ENCODE measurements around the gene THADA. TPM values are rescaled to one million over a fixed set of nuclear protein-coding genes. Genes with fewer than 3 reads are reported as not detected.
A peak's percentile ranks its signal among the peaks of the same experiment; 100 is the strongest.

The THADA gene
- total RNA-seq, 1 donor from 2014 or later: 48.4 TPM

- H3K27me3 Mint-ChIP-seq (ENCODE audit: low read depth): no peaks in the 10 kb centered on the region
- no peak overlapping the region for H3K27ac Mint-ChIP-seq
- peaks cover 4% of the 10 kb centered on the region for H3K4me1 Mint-ChIP-seq (ENCODE audit: low read depth)
- DNase-seq (ENCODE audit: low spot score): no peak
- peaks cover 17% of the 10 kb centered on the region for H3K9me3 Mint-ChIP-seq
- H3K36me3 Mint-ChIP-seq (ENCODE audit: low read depth): peaks cover 67% of the 10 kb centered on the region
- no peak overlapping the region for H3K4me3 Mint-ChIP-seq (ENCODE audit: low read depth)
- intact Hi-C loops (cut with micrococcal nuclease): no loop called here
Measured at GRCh38 chr2:43279317-43279840, 316.5 kb downstream of the THADA start.

GRCh38 chr2:43278564-43279220, 317.1 kb downstream of the THADA start:
- DNase-seq (ENCODE audit: low spot score): no peak
- no peaks in the 10 kb centered on the region for H3K27me3 Mint-ChIP-seq (ENCODE audit: low read depth)
- H3K4me3 Mint-ChIP-seq (ENCODE audit: low read depth): no peak overlapping the region
- intact Hi-C loops (cut with micrococcal nuclease): no loop called here
- H3K9me3 Mint-ChIP-seq: peaks cover 11% of the 10 kb centered on the region
- H3K27ac Mint-ChIP-seq: no peak overlapping the region
- H3K4me1 Mint-ChIP-seq (ENCODE audit: low read depth): peaks cover 7% of the 10 kb centered on the region
- H3K36me3 Mint-ChIP-seq (ENCODE audit: low read depth): peaks cover 60% of the 10 kb centered on the region

DNA sequence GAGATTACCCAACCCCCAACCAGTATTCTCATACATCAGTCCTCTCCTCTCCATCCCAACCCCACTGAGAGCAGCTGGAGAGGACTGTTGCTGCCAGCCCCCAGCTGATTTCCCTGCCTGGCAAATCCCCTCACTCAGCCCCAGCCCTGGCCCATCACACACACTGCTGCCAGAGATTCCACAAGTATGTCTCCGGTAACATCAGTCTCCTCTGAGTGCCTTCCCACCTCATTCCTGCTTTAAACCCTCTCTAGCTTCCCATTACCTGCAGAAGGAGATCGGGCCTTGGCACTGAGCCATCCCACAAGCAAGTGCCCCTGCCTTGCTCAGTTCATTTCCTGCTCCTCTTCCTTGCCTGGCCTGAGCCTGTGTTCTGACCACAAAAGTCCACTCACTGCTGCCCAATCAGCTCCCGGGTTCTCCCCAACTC, 318.9 kb downstream of the THADA start:
- Mint-ChIP-seq H3K27me3 (ENCODE audit: low read depth) (no peaks in the 10 kb centered on the region), H3K4me3 (ENCODE audit: low read depth) (no peak overlapping the region), H3K27ac (no peak overlapping the region), H3K9me3 (no peaks in the 10 kb centered on the region), H3K4me1 (ENCODE audit: low read depth) (peaks cover 12% of the 10 kb centered on the region), H3K36me3 (ENCODE audit: low read depth) (peaks cover 46% of the 10 kb centered on the region)
- DNase-seq (ENCODE audit: low spot score): no peak
- intact Hi-C loops (cut with micrococcal nuclease): no loop called here

GRCh38 chr2:43276266-43276941, 319.4 kb downstream of the THADA start:
- peaks cover 42% of the 10 kb centered on the region for H3K36me3 Mint-ChIP-seq (ENCODE audit: low read depth)
- no peak for DNase-seq (ENCODE audit: low spot score)
- H3K9me3 Mint-ChIP-seq: no peaks in the 10 kb centered on the region
- no peaks in the 10 kb centered on the region for H3K27me3 Mint-ChIP-seq (ENCODE audit: low read depth)
- H3K27ac Mint-ChIP-seq: no peak overlapping the region
- intact Hi-C loops (cut with micrococcal nuclease): no loop called here
- peaks cover 12% of the 10 kb centered on the region for H3K4me1 Mint-ChIP-seq (ENCODE audit: low read depth)
- H3K4me3 Mint-ChIP-seq (ENCODE audit: low read depth): no peak overlapping the region

DNA sequence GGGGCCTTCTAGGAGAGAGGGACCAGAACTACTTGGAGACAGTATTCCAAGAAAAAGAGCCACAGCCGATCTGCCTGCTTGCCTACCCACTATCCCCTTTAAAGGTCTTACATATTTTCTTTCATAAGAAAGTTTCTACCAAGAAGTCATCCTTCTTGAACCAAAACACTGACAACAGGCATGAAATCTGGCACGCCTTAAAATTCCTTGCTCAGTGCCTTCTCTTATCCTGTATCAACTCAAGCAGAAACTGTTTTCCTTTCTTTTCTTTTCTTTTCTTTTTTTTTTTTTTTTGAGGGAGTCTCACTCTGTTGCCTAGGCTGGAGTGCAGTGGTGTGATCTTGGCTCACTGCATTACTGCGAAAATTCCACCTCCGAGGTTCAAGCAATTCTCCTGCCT, 321.1 kb downstream of the THADA start:
- intact Hi-C loops (cut with micrococcal nuclease): no loop called here
- no peaks in the 10 kb centered on the region for H3K27me3 Mint-ChIP-seq (ENCODE audit: low read depth)

DNA sequence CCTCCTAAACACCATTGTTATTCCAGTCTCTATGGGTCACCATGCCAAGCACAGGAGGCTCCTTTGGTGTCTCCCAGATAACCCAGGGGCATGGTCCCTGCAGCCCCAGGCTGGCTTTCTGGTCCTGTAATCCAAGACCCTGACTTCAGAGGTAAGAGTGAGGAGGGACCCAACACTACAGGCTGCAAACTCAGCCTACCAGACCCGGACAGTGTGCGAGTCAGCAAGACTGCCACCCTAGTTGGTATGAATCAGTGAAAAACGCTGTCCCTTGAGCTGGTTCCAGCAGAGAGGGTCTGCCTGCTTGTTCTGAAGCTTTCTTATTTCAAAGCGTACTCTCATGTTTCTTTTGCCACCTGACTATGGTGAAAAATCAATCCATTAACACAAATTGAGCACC, 321.8 kb downstream of the THADA start:
- intact Hi-C loops (cut with micrococcal nuclease): no loop called here
- H3K36me3 Mint-ChIP-seq (ENCODE audit: low read depth): peaks cover 31% of the 10 kb centered on the region
- peak overlapping the region; percentile 5 for H3K27ac Mint-ChIP-seq
- no peaks in the 10 kb centered on the region for H3K27me3 Mint-ChIP-seq (ENCODE audit: low read depth)
- no peaks in the 10 kb centered on the region for H3K9me3 Mint-ChIP-seq
- no peak for DNase-seq (ENCODE audit: low spot score)
- no peak overlapping the region for H3K4me3 Mint-ChIP-seq (ENCODE audit: low read depth)
- H3K4me1 Mint-ChIP-seq (ENCODE audit: low read depth): peaks cover 16% of the 10 kb centered on the region

More for the DNA sequence above, 321.1 kb downstream of the THADA start:
- no peak overlapping the region for H3K27ac Mint-ChIP-seq
- H3K4me3 Mint-ChIP-seq (ENCODE audit: low read depth): no peak overlapping the region
- peaks cover 33% of the 10 kb centered on the region for H3K36me3 Mint-ChIP-seq (ENCODE audit: low read depth)
- H3K4me1 Mint-ChIP-seq (ENCODE audit: low read depth): peaks cover 14% of the 10 kb centered on the region
- H3K9me3 Mint-ChIP-seq: no peaks in the 10 kb centered on the region
- DNase-seq (ENCODE audit: low spot score): no peak

DNA sequence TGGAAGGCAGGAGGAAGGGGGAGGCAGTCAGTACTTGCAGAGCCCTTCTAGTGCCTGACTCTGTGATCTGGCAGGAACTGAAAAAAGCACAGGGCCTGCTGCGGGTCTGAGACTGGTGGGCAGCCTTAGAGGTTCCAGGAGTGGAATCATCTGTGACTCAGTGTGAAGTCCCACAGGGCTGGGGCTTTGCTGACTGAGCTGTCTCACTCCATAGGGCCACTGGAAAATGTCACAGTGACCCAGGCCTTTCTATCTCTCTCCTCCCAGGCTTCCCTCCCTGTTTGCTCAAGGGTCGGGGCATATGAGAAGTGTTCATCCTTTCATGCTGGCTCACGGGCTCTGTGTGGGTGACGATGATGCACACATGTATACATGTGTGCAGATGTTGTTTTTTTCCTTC, 322.3 kb downstream of the THADA start:
- no peak overlapping the region for H3K4me3 Mint-ChIP-seq (ENCODE audit: low read depth)
- peak overlapping the region; percentile 4 for H3K27ac Mint-ChIP-seq
- H3K36me3 Mint-ChIP-seq (ENCODE audit: low read depth): peaks cover 27% of the 10 kb centered on the region

GRCh38 chr2:43270930-43271615, 324.8 kb downstream of the THADA start:
- H3K27ac Mint-ChIP-seq: no peak overlapping the region
- H3K4me3 Mint-ChIP-seq (ENCODE audit: low read depth): no peak overlapping the region

More for the DNA sequence above, 322.3 kb downstream of the THADA start:
- Mint-ChIP-seq H3K9me3 (no peaks in the 10 kb centered on the region), H3K27me3 (ENCODE audit: low read depth) (no peaks in the 10 kb centered on the region), H3K4me1 (ENCODE audit: low read depth) (peaks cover 16% of the 10 kb centered on the region)
- intact Hi-C loops (cut with micrococcal nuclease): no loop called here
- DNase-seq (ENCODE audit: low spot score): no peak

GRCh38 chr2:43270461-43270860, 325.4 kb downstream of the THADA start:
- Mint-ChIP-seq H3K27ac (no peak overlapping the region), H3K9me3 (no peaks in the 10 kb centered on the region), H3K27me3 (ENCODE audit: low read depth) (no peaks in the 10 kb centered on the region), H3K4me1 (ENCODE audit: low read depth) (peaks cover 16% of the 10 kb centered on the region), H3K36me3 (ENCODE audit: low read depth) (peaks cover 19% of the 10 kb centered on the region), H3K4me3 (ENCODE audit: low read depth) (no peak overlapping the region)
- DNase-seq (ENCODE audit: low spot score): no peak
- intact Hi-C loops (cut with micrococcal nuclease): no loop called here

More at GRCh38 chr2:43270930-43271615, 324.8 kb downstream of the THADA start:
- Mint-ChIP-seq H3K27me3 (ENCODE audit: low read depth) (no peaks in the 10 kb centered on the region), H3K36me3 (ENCODE audit: low read depth) (peaks cover 23% of the 10 kb centered on the region), H3K9me3 (no peaks in the 10 kb centered on the region), H3K4me1 (ENCODE audit: low read depth) (peaks cover 16% of the 10 kb centered on the region)
- intact Hi-C loops (cut with micrococcal nuclease): no loop called here
- no peak for DNase-seq (ENCODE audit: low spot score)

GRCh38 chr2:43269706-43270105, 326.1 kb downstream of the THADA start:
- Mint-ChIP-seq H3K4me3 (ENCODE audit: low read depth) (no peak overlapping the region), H3K9me3 (no peaks in the 10 kb centered on the region), H3K4me1 (ENCODE audit: low read depth) (peaks cover 16% of the 10 kb centered on the region), H3K27me3 (ENCODE audit: low read depth) (no peaks in the 10 kb centered on the region), H3K27ac (peak overlapping the region; percentile 15), H3K36me3 (ENCODE audit: low read depth) (peaks cover 19% of the 10 kb centered on the region)
- DNase-seq (ENCODE audit: low spot score): no peak
- intact Hi-C loops (cut with micrococcal nuclease): no loop called here

DNA sequence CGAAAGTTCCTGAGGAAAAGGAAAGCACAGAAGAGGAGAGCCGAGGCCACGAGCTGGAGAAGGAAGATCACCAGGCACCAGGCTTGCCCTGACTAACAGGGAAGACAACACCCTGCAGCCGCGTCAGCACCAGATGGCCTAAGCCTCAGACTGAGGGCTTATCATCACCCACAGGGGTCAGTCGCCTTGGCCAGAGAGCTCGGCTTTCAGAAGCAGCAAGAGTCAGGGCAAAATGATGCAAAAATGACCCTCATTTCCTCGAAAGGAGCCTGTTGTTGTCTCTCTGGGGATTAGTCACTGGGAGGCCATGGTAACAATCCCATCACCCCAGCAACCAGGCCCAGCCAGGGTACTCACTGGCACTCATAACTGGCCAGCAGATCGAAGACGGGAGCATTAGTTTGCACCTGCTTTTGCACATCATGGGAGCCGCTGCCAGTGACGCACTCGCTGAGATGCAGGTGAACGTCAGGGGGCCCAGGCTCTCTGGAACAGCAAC, 326.7 kb downstream of the THADA start:
- no peak for DNase-seq (ENCODE audit: low spot score)
- H3K4me1 Mint-ChIP-seq (ENCODE audit: low read depth): peaks cover 16% of the 10 kb centered on the region
- intact Hi-C loops (cut with micrococcal nuclease): no loop called here

DNA sequence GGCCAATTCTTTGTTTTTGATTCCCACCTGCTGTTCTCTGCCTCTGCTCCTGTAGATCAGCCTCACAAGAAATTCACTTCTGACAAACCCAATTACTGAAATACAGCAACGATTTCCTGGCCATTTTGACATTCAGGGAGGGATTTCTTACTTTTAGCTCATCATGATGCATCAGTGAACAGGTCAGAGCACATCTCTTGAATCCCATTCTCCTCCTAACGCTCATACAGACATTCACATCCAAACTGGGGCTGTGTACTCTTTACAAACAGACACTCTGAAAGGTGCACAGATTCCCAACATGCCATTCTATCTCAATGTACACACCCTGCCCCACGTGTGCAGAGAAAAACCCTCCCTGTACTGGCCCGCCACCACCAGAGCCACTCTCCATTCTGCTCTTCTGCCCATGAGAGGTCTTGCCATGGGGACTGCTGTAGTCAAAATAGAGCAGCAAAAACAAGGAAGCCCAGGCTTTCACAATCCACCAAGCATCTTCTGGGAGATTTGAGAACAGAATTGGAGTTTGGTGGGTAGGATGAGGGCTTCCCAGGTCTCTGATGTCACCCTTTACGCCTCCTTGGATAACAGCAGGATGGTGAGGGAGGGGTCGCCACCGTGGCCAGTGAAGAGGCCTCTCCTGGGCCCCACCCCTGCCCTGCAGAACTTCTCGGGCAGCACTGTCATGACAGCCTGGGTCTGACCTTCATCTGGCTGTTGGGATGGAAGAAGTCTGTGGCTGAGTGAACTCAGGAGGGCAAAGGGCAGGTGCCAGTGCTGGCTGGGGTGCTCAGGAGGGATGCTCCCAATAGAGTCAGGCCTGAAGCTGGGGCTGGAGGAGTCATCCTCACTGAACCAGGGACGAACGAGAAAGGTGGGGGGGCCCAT, 327.5 kb downstream of the THADA start:
- no peaks in the 10 kb centered on the region for H3K9me3 Mint-ChIP-seq
- intact Hi-C loops (cut with micrococcal nuclease): no loop called here
- no peak for DNase-seq (ENCODE audit: low spot score)
- peaks cover 19% of the 10 kb centered on the region for H3K36me3 Mint-ChIP-seq (ENCODE audit: low read depth)
- peaks cover 10% of the 10 kb centered on the region for H3K4me1 Mint-ChIP-seq (ENCODE audit: low read depth)
- H3K27ac Mint-ChIP-seq: no peak overlapping the region
- no peaks in the 10 kb centered on the region for H3K27me3 Mint-ChIP-seq (ENCODE audit: low read depth)
- no peak overlapping the region for H3K4me3 Mint-ChIP-seq (ENCODE audit: low read depth)

More for the DNA sequence above, 326.7 kb downstream of the THADA start:
- Mint-ChIP-seq H3K9me3 (no peaks in the 10 kb centered on the region), H3K27me3 (ENCODE audit: low read depth) (no peaks in the 10 kb centered on the region), H3K27ac (no peak overlapping the region), H3K36me3 (ENCODE audit: low read depth) (peaks cover 19% of the 10 kb centered on the region), H3K4me3 (ENCODE audit: low read depth) (no peak overlapping the region)
